HS-5 (cell line): ENCODE data around the gene GNB1.

Source experiments
- DNase-seq: peaks from one replicate; pipeline ENCODE4 v3.0.0-alpha.2; 2012; ENCODE audit warnings: low read depth

Gene GNB1

GRCh38 chr1:1922956-1923833, 32.3 kb upstream of the GNB1 start:
- no peak for DNase-seq

GRCh38 chr1:1922702-1922955, 31.7 kb upstream of the GNB1 start:
- no peak for DNase-seq

- DNase-seq, result no peak
Measured at GRCh38 chr1:1921901-1922701, 31.2 kb upstream of the GNB1 start.

GRCh38 chr1:1921459-1921862, 30.6 kb upstream of the GNB1 start:
- DNase-seq, result no peak

- DNase-seq, result no peak
Measured at GRCh38 chr1:1920608-1921458, 29.9 kb upstream of the GNB1 start.

GRCh38 chr1:1920057-1920607, 29.2 kb upstream of the GNB1 start:
- no peak for DNase-seq

GRCh38 chr1:1919304-1920056, 28.6 kb upstream of the GNB1 start:
- DNase-seq, result peak; percentile 67

- DNase-seq, result no peak
Measured at GRCh38 chr1:1918901-1919303, 28.0 kb upstream of the GNB1 start, which contains the start of gene TMEM52. Gene TMEM52 (minus strand): TSS chr1:1919279. CDS start chr1:1919265, 14 bp downstream.

- no peak for DNase-seq
Measured at GRCh38 chr1:1917995-1918900, 27.4 kb upstream of the GNB1 start.

- DNase-seq, result no peak
Measured at GRCh38 chr1:1917304-1917976, 26.6 kb upstream of the GNB1 start.

GRCh38 chr1:1916851-1917251, 26.0 kb upstream of the GNB1 start:
- no peak for DNase-seq

- no peak for DNase-seq
Measured at GRCh38 chr1:1915911-1916840, 25.3 kb upstream of the GNB1 start.

- DNase-seq, result no peak
Measured at GRCh38 chr1:1914971-1915692, 24.2 kb upstream of the GNB1 start, which contains the start of gene CALML6. Gene CALML6 (plus strand): TSS chr1:1915260. CDS start chr1:1915281, 21 bp downstream.

- no peak for DNase-seq
Measured at GRCh38 chr1:1914101-1914970, 23.4 kb upstream of the GNB1 start.

- DNase-seq, result no peak
Measured at GRCh38 chr1:1911350-1912041, 20.6 kb upstream of the GNB1 start.

- DNase-seq, result no peak
Measured at GRCh38 chr1:1910651-1911331, 19.9 kb upstream of the GNB1 start.
